Neuronal stem cell (in vitro differentiated cells): ENCODE results near the gene PACRG.

ENCODE experiments used
- DNase-seq: peaks from one replicate; pipeline ENCODE4 v3.0.0-alpha.2; 2013; ENCODE audit warnings: low spot score
- H2AFZ ChIP-seq: one replicate; pipeline ENCODE4 v1.6.1; 2013; ENCODE audit warnings: mild to moderate bottlenecking, low read length, inconsistent platforms
- H2AK5ac ChIP-seq: 2 replicates; pipeline ENCODE4 v1.6.1; 2013; ENCODE audit warnings: low read depth, mild to moderate bottlenecking, inconsistent platforms, low read length, moderate library complexity, mixed read lengths
- H2BK120ac ChIP-seq: 2 replicates; pipeline ENCODE4 v1.6.1; 2013; ENCODE audit warnings: low read depth, mild to moderate bottlenecking, inconsistent platforms, low read length, moderate library complexity, mixed read lengths
- H2BK12ac ChIP-seq: one replicate; pipeline ENCODE4 v1.6.1; 2013; ENCODE audit warnings: low read length, inconsistent platforms
- H2BK15ac ChIP-seq: 2 replicates; pipeline ENCODE4 v1.6.1; 2013; ENCODE audit warnings: mild to moderate bottlenecking, low read length, inconsistent platforms, mixed read lengths
- H2BK5ac ChIP-seq: one replicate; pipeline ENCODE4 v1.6.1; 2013; ENCODE audit warnings: inconsistent platforms, mild to moderate bottlenecking, low read length, moderate library complexity
- H3K14ac ChIP-seq: one replicate; pipeline ENCODE4 v1.6.1; 2013; ENCODE audit warnings: low read length, inconsistent platforms
- H3K18ac ChIP-seq: 2 replicates; pipeline ENCODE4 v1.6.1; 2013; ENCODE audit warnings: low read length, inconsistent platforms
- H3K23ac ChIP-seq: 2 replicates; pipeline ENCODE4 v1.6.1; 2013; ENCODE audit warnings: low read depth, mild to moderate bottlenecking, mixed read lengths, low read length, inconsistent platforms; ENCODE audit not compliant: poor library complexity
- H3K27ac ChIP-seq: replicated peaks from 3 replicates; pipeline ENCODE4 v1.5.1; 2013; ENCODE audit warnings: low read length, inconsistent platforms
- H3K27me3 ChIP-seq, 3 experiments: 2 replicates each; pipeline ENCODE4 v1.6.1; 2013; ENCODE audit warnings: low read length in 3 of 3, mild to moderate bottlenecking in 2 of 3, inconsistent platforms in 1 of 3, low read depth in 1 of 3, mixed read lengths in 1 of 3, moderate library complexity in 1 of 3; ENCODE audit not compliant: control insufficient read depth in 3 of 3, insufficient read depth in 3 of 3
- H3K36me3 ChIP-seq, 2 donors: replicated peaks in 1 of 2; 2 replicates each; pipeline ENCODE4 v1.6.1; 2013; ENCODE audit warnings: low read length in 2 of 2; ENCODE audit not compliant: control insufficient read depth in 2 of 2, insufficient read depth in 2 of 2
- H3K4ac ChIP-seq: 2 replicates; pipeline ENCODE4 v1.6.1; 2013; ENCODE audit warnings: inconsistent platforms, mild to moderate bottlenecking, low read length, moderate library complexity
- H3K4me1 ChIP-seq, 2 donors: 1 replicate in 1 of 2; 2 replicates in 1 of 2; pipeline ENCODE4 v1.6.1; 2013; ENCODE audit warnings: low read length in 2 of 2, low read depth in 1 of 2; ENCODE audit not compliant: control insufficient read depth in 2 of 2, insufficient read depth in 1 of 2
- H3K4me2 ChIP-seq: one replicate; pipeline ENCODE4 v1.6.1; 2013; ENCODE audit warnings: mild to moderate bottlenecking, low read length, inconsistent platforms; ENCODE audit not compliant: insufficient read depth, poor library complexity, severe bottlenecking
- H3K4me3 ChIP-seq, 2 donors: 2 replicates each; pipeline ENCODE4 v1.5.1; 2013; ENCODE audit warnings: low read length in 2 of 2, mild to moderate bottlenecking in 2 of 2, inconsistent platforms in 1 of 2, moderate library complexity in 1 of 2
- H3K79me1 ChIP-seq: one replicate; pipeline ENCODE4 v1.6.1; 2013; ENCODE audit warnings: low read depth, mild to moderate bottlenecking, inconsistent platforms, low read length, moderate library complexity
- H3K9ac ChIP-seq: one replicate; pipeline ENCODE4 v1.6.1; 2013; ENCODE audit warnings: mild to moderate bottlenecking, low read depth, low read length, inconsistent platforms; ENCODE audit not compliant: poor library complexity
- H3K9me3 ChIP-seq, 2 donors: replicated peaks in 1 of 2; 2 replicates each; pipeline versions ENCODE3 to v1.6.1; 2013; ENCODE audit warnings: low read length in 2 of 2, mild to moderate bottlenecking in 2 of 2, inconsistent platforms in 1 of 2, low read depth in 1 of 2, mixed read lengths in 1 of 2, moderate library complexity in 1 of 2; ENCODE audit not compliant: control insufficient read depth in 2 of 2, insufficient read depth in 1 of 2
- H4K8ac ChIP-seq: one replicate; pipeline ENCODE4 v1.6.1; 2013; ENCODE audit warnings: low read depth, mild to moderate bottlenecking, inconsistent platforms, low read length, moderate library complexity
- H4K91ac ChIP-seq: one replicate; pipeline ENCODE4 v1.6.1; 2013; ENCODE audit warnings: low read length, low read depth, mild to moderate bottlenecking, inconsistent platforms; ENCODE audit not compliant: poor library complexity
- WGBS, 2 donors: extraction: QIAGEN DNeasy Blood & Tissue Kit; methylation state at CpG; one replicate each; pipeline ENCODE4 v1.1.7; 2013; ENCODE audit warnings: missing lambda C conversion rate in 2 of 2, mixed read lengths in 1 of 2; ENCODE audit not compliant: insufficient read length in 2 of 2, insufficient replicate concordance in 1 of 2; ENCODE audit errors: extremely low coverage in 2 of 2; 5-methylcytosine and 5-hydroxymethylcytosine counted together

Gene PACRG

DNA sequence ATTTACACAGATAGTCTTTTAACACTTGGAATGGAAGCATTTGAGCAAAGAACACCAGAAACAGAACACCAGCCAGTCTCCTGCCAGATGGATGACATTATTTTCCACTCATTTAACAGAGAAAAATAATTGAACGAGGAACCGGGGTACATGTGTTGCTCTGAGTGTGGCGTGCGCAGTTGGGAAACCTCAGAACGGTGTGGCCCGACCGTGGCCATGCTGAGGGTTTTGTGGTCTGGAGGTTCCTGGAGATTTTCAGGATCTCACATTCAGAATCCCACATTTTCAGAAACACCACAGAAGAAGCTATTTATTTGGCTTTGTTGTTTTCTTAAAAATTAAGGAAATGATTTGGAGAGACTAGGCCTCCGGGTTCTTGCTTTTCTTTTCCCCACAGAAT is 559.9 kb downstream of the PACRG start:
- H3K4ac ChIP-seq, result no peak overlapping the region
- H2BK15ac ChIP-seq, result no peak overlapping the region
- H4K8ac ChIP-seq, result no peak overlapping the region
- no peaks in the 10 kb centered on the region for H3K27me3 ChIP-seq
- H3K14ac ChIP-seq, result no peak overlapping the region
- no peak overlapping the region for H3K4me3 ChIP-seq
- peaks cover 0 to 2% of the 10 kb centered on the region in 2 donors for H3K9me3 ChIP-seq
- H3K27ac ChIP-seq, result no peak overlapping the region
- no peak overlapping the region for H2BK12ac ChIP-seq
- peaks cover 0 to 2% of the 10 kb centered on the region in 2 donors for H3K4me1 ChIP-seq
- WGBS, 2 donors, result no CpG with 5 or more reads among the region's 8 CpGs
- H3K36me3 ChIP-seq, result no peaks in the 10 kb centered on the region
- DNase-seq, result no peak
- no peak overlapping the region for H2AFZ ChIP-seq
- H3K23ac ChIP-seq, result no peak overlapping the region
- H3K4me2 ChIP-seq, result no peak overlapping the region
- no peaks in the 10 kb centered on the region for H3K79me1 ChIP-seq
- no peak overlapping the region for H3K9ac ChIP-seq
- no peak overlapping the region for H3K18ac ChIP-seq
- peak overlapping the region; percentile 16 for H2BK5ac ChIP-seq
- no peak overlapping the region for H2AK5ac ChIP-seq
- H4K91ac ChIP-seq, result no peak overlapping the region
- no peak overlapping the region for H2BK120ac ChIP-seq

GRCh38 chr6:163288066-163288465 is 560.3 kb downstream of the PACRG start:
- H3K9me3 ChIP-seq, result peaks cover 0 to 2% of the 10 kb centered on the region in 2 donors
- DNase-seq, result no peak
- no peak overlapping the region for H4K8ac ChIP-seq
- no peak overlapping the region for H3K23ac ChIP-seq
- no peak overlapping the region for H2BK120ac ChIP-seq
- H3K4me2 ChIP-seq, result no peak overlapping the region
- no peak overlapping the region for H3K9ac ChIP-seq
- no peak overlapping the region for H3K14ac ChIP-seq
- no CpG with 5 or more reads among the region's 8 CpGs for WGBS, 2 donors
- no peak overlapping the region for H2BK12ac ChIP-seq
- H2BK15ac ChIP-seq, result no peak overlapping the region
- H4K91ac ChIP-seq, result no peak overlapping the region
- no peaks in the 10 kb centered on the region for H3K27me3 ChIP-seq
- H2AK5ac ChIP-seq, result no peak overlapping the region
- H3K4me3 ChIP-seq, result no peak overlapping the region
- H3K4ac ChIP-seq, result no peak overlapping the region
- no peak overlapping the region for H2BK5ac ChIP-seq
- no peaks in the 10 kb centered on the region for H3K36me3 ChIP-seq
- no peak overlapping the region for H3K18ac ChIP-seq
- H3K4me1 ChIP-seq, result peaks cover 0 to 2% of the 10 kb centered on the region in 2 donors
- H2AFZ ChIP-seq, result no peak overlapping the region
- no peaks in the 10 kb centered on the region for H3K79me1 ChIP-seq
- H3K27ac ChIP-seq, result no peak overlapping the region

GRCh38 chr6:163288915-163289314 is 561.1 kb downstream of the PACRG start:
- Histone ChIP-seq H3K79me1 (no peaks in the 10 kb centered on the region), H3K4me1 (peaks cover 0 to 2% of the 10 kb centered on the region in 2 donors), H3K36me3 (no peaks in the 10 kb centered on the region), H3K9ac (no peak overlapping the region), H2BK15ac (peak overlapping the region; percentile 49), H2BK12ac (no peak overlapping the region), H2BK5ac (no peak overlapping the region), H3K27ac (no peak overlapping the region), H3K14ac (peak overlapping the region; percentile 56), H3K4ac (no peak overlapping the region), H4K8ac (no peak overlapping the region), H2BK120ac (peak overlapping the region; percentile 28), H2AFZ (no peak overlapping the region), H3K4me2 (no peak overlapping the region), H3K4me3 (no peak overlapping the region), H3K27me3 (no peaks in the 10 kb centered on the region), H3K18ac (no peak overlapping the region), H4K91ac (no peak overlapping the region), H3K23ac (no peak overlapping the region), H2AK5ac (no peak overlapping the region), H3K9me3 (peaks cover 0 to 2% of the 10 kb centered on the region in 2 donors)
- no CpG with 5 or more reads among the region's 11 CpGs for WGBS, 2 donors
- DNase-seq, result no peak

DNA sequence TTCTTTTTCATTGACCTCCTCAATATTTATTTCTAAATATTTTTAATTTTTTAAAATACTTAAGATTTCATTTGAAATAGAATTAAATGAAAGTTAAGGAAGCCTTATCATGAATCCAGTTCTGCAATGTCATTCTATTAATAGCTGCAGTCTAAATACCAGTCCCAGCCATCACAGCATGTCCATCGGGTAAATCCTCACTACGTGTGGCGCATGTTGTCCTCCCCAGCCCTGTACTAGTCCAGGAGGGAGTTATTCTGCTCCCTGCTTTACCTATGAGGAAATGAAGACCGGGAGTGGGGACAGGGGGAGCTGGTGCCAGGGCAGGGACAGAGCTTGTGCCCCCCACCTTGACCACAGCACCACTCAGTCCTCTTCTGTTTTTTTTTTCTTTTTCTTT is 561.7 kb downstream of the PACRG start:
- Histone ChIP-seq H2BK15ac (no peak overlapping the region), H3K14ac (no peak overlapping the region), H2BK120ac (no peak overlapping the region), H4K8ac (no peak overlapping the region), H3K79me1 (no peaks in the 10 kb centered on the region), H2BK12ac (no peak overlapping the region), H2AFZ (no peak overlapping the region), H3K4me2 (no peak overlapping the region), H2BK5ac (no peak overlapping the region), H3K9ac (no peak overlapping the region), H3K4me1 (peaks cover 0 to 2% of the 10 kb centered on the region in 2 donors), H4K91ac (no peak overlapping the region), H2AK5ac (no peak overlapping the region), H3K4me3 (no peak overlapping the region), H3K27ac (no peak overlapping the region), H3K9me3 (peaks cover 0 to 2% of the 10 kb centered on the region in 2 donors), H3K27me3 (no peaks in the 10 kb centered on the region), H3K18ac (peak overlapping the region; percentile 31), H3K4ac (no peak overlapping the region), H3K23ac (no peak overlapping the region), H3K36me3 (no peaks in the 10 kb centered on the region)
- no CpG with 5 or more reads among the region's 4 CpGs for WGBS, 2 donors
- DNase-seq, result no peak
